ENCODE data around the gene ITGA1.
"Not testable (repeated sequence)": the region's sequence is repeated elsewhere in the genome, so short reads cannot be mapped to it uniquely, and the experiment has no call there.

ITGA1 gene

DNA sequence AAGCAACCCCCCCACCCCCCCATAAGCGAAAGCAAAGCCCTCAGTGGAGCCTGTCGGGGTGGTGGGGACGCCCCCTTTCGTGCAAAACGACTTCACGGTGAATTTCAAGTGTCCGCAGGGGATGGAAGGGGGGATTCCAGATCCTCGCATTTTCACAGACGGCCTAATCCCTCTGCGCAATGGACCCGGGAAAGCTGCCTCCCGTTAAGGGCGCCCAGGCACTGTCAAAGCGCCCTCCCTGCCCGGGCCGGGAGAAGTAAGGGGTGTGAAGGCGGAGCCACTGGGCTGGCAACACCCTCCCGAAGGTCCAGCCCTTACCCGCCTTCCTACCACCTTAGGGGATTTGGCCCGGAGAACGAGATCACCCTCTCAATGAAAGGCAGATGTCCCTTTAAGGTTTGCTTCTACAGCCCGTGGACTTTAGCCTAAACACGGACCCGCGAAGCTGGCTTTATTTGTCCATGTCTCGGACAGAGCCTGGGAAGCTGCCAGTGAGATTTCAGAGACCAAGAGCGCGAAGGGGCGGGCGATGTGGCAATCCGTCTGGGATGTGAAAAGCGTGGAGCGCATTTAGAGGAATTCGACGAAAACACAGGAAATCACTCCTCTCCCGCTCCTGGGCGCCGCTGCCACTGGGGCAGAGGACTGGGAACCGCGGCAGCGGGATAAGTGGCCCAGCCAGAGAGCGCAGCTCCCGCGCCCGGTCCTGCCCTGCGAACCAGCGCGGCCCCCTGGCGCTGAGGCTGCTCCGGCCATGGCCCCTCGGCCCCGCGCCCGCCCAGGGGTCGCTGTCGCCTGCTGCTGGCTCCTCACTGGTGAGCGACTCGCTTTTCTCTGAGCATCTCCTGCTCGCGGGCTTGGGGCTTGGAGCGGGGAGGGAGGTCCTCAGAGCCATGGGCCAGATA is at the start of gene ITGA1, which contains the start of gene PELO:
ITGA1 (plus strand) TSS at position 317 of the 905 bp plus-strand sequence; CDS start at position 755, 438 bp downstream.
PELO (plus strand) TSS at position 317 of the 905 bp plus-strand sequence. CDS start 12,479 bp downstream, outside the sequence.
- Histone ChIP-seq H3K36me3 (ENCODE audit: control insufficient read depth, insufficient read depth, low read length) (no peaks in the 10 kb centered on the region), H3K27ac (ENCODE audit: low read depth, low read length) (peak within 1 kb of the TSS; percentile 72), H3K4me1 (ENCODE audit: control insufficient read depth, insufficient read depth, low read length) (peaks cover 9% of the 10 kb centered on the region; the same call in 1 of the 2 replicates), H3K4me3 (ENCODE audit: low read depth, low read length) (peak within 1 kb of the TSS; percentile 86), H3K9ac (ENCODE audit: low read depth, low read length) (peak within 1 kb of the TSS; percentile 56; the same call in 1 of the 2 replicates), H3K9me3 (ENCODE audit: control insufficient read depth, insufficient read depth, low read length) (no peaks in the 10 kb centered on the region), H3K27me3 (ENCODE audit: control insufficient read depth, insufficient read depth, low read length) (0 out of 2 replicates have a peak, but pooled peaks cover 3% of the 10 kb centered on the region)

GRCh38 chr5:52738095-52738506 is 49.6 kb upstream of the ITGA1 start:
- Histone ChIP-seq H3K27ac (ENCODE audit: low read depth, low read length) (no peak overlapping the region), H3K27me3 (ENCODE audit: control insufficient read depth, insufficient read depth, low read length) (no peaks in the 10 kb centered on the region), H3K9ac (ENCODE audit: low read depth, low read length) (no peak overlapping the region), H3K9me3 (ENCODE audit: control insufficient read depth, insufficient read depth, low read length) (no peaks in the 10 kb centered on the region), H3K4me3 (ENCODE audit: low read depth, low read length) (no peak overlapping the region), H3K36me3 (ENCODE audit: control insufficient read depth, insufficient read depth, low read length) (no peaks in the 10 kb centered on the region), H3K4me1 (ENCODE audit: control insufficient read depth, insufficient read depth, low read length) (no peaks in the 10 kb centered on the region)

DNA sequence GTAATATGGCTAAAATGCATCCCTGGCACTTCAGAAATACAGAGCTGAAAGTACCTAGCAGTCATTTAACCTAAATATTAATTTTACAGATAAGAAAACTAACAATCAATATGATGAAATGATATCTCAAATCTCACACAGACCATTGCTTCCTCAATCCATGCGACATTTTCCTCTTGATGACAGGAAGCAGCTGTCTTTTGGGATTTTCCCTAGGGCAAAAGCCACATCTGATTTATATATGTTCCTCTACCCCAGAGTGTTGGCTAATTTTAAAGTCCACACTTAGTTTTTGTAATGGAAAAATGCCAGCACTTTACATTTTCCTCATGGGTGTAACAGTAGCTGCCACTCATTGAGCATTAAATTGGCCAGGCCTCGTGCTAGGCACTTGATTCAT is 47.7 kb upstream of the ITGA1 start:
- Histone ChIP-seq H3K9ac (ENCODE audit: low read depth, low read length) (no peak overlapping the region), H3K27me3 (ENCODE audit: control insufficient read depth, insufficient read depth, low read length) (no peaks in the 10 kb centered on the region), H3K27ac (ENCODE audit: low read depth, low read length) (no peak overlapping the region), H3K36me3 (ENCODE audit: control insufficient read depth, insufficient read depth, low read length) (no peaks in the 10 kb centered on the region), H3K9me3 (ENCODE audit: control insufficient read depth, insufficient read depth, low read length) (no peaks in the 10 kb centered on the region), H3K4me3 (ENCODE audit: low read depth, low read length) (no peak overlapping the region), H3K4me1 (ENCODE audit: control insufficient read depth, insufficient read depth, low read length) (no peaks in the 10 kb centered on the region)

DNA sequence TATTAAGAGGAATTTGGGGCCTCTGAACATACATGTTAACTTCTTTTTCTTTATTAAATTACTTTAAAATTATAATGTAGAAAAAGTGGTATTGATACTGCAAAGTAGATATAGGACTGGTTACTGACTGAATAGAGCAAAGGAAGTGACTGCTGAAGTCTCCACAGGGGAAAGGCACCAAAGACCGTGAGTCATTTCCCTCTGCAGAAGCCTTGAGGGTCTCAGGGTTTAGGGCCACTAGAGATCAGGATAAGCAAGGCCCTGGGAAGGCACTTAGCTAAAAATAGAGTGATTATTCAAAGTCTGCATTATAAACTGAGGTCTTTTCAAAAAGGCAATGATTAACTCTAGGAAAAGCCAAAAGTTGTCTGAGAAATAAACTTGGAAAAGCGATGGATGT is 44.7 kb upstream of the ITGA1 start:
- H3K27me3 ChIP-seq (ENCODE audit: control insufficient read depth, insufficient read depth, low read length): no peaks in the 10 kb centered on the region
- no peaks in the 10 kb centered on the region for H3K4me1 ChIP-seq (ENCODE audit: control insufficient read depth, insufficient read depth, low read length)
- no peak overlapping the region for H3K27ac ChIP-seq (ENCODE audit: low read depth, low read length)
- H3K4me3 ChIP-seq (ENCODE audit: low read depth, low read length): no peak overlapping the region
- H3K9me3 ChIP-seq (ENCODE audit: control insufficient read depth, insufficient read depth, low read length): no peaks in the 10 kb centered on the region
- no peaks in the 10 kb centered on the region for H3K36me3 ChIP-seq (ENCODE audit: control insufficient read depth, insufficient read depth, low read length)
- no peak overlapping the region for H3K9ac ChIP-seq (ENCODE audit: low read depth, low read length)

DNA sequence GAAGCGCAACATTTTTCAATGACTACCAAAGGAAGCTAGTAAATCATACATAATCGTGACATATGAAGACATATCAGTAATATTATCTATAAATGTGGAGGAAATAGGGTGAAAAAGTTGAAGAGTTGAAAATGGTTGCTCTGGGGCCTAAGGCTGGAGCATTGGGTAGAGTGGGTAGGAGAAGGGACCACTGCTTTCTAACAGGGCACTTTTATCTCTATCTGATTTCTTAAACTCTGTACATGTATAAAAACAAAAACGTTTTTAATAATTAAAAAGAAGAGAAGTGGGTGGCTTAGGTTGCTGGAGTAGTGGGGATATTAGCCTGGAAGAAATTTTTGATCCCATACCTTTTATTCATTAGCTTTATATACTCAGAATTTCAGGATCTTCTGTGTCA is 44.2 kb upstream of the ITGA1 start:
- Histone ChIP-seq H3K9ac (ENCODE audit: low read depth, low read length) (no peak overlapping the region), H3K9me3 (ENCODE audit: control insufficient read depth, insufficient read depth, low read length) (no peaks in the 10 kb centered on the region), H3K27me3 (ENCODE audit: control insufficient read depth, insufficient read depth, low read length) (no peaks in the 10 kb centered on the region), H3K36me3 (ENCODE audit: control insufficient read depth, insufficient read depth, low read length) (no peaks in the 10 kb centered on the region), H3K27ac (ENCODE audit: low read depth, low read length) (no peak overlapping the region), H3K4me1 (ENCODE audit: control insufficient read depth, insufficient read depth, low read length) (no peaks in the 10 kb centered on the region), H3K4me3 (ENCODE audit: low read depth, low read length) (no peak overlapping the region)

GRCh38 chr5:52743970-52744369 is 43.7 kb upstream of the ITGA1 start:
- Histone ChIP-seq H3K4me1 (ENCODE audit: control insufficient read depth, insufficient read depth, low read length) (no peaks in the 10 kb centered on the region), H3K36me3 (ENCODE audit: control insufficient read depth, insufficient read depth, low read length) (no peaks in the 10 kb centered on the region), H3K27ac (ENCODE audit: low read depth, low read length) (no peak overlapping the region), H3K9me3 (ENCODE audit: control insufficient read depth, insufficient read depth, low read length) (no peaks in the 10 kb centered on the region), H3K27me3 (ENCODE audit: control insufficient read depth, insufficient read depth, low read length) (no peaks in the 10 kb centered on the region), H3K9ac (ENCODE audit: low read depth, low read length) (no peak overlapping the region), H3K4me3 (ENCODE audit: low read depth, low read length) (no peak overlapping the region)

- H3K36me3 ChIP-seq (ENCODE audit: control insufficient read depth, insufficient read depth, low read length); H3K4me3 ChIP-seq (ENCODE audit: low read depth, low read length); H3K9me3 ChIP-seq (ENCODE audit: control insufficient read depth, insufficient read depth, low read length); H3K27ac ChIP-seq (ENCODE audit: low read depth, low read length); H3K4me1 ChIP-seq (ENCODE audit: control insufficient read depth, insufficient read depth, low read length); H3K9ac ChIP-seq (ENCODE audit: low read depth, low read length); H3K27me3 ChIP-seq (ENCODE audit: control insufficient read depth, insufficient read depth, low read length): not testable (repeated sequence)
Measured at GRCh38 chr5:52744867-52745458, 42.8 kb upstream of the ITGA1 start.

GRCh38 chr5:52746539-52746938 is 41.2 kb upstream of the ITGA1 start:
- Histone ChIP-seq H3K27ac (ENCODE audit: low read depth, low read length) (no peak overlapping the region), H3K9me3 (ENCODE audit: control insufficient read depth, insufficient read depth, low read length) (no peaks in the 10 kb centered on the region), H3K27me3 (ENCODE audit: control insufficient read depth, insufficient read depth, low read length) (no peaks in the 10 kb centered on the region), H3K36me3 (ENCODE audit: control insufficient read depth, insufficient read depth, low read length) (no peaks in the 10 kb centered on the region), H3K4me3 (ENCODE audit: low read depth, low read length) (no peak overlapping the region), H3K4me1 (ENCODE audit: control insufficient read depth, insufficient read depth, low read length) (peaks cover 12% of the 10 kb centered on the region; the same call in 1 of the 2 replicates), H3K9ac (ENCODE audit: low read depth, low read length) (no peak overlapping the region)

- peaks cover 12% of the 10 kb centered on the region; the same call in 1 of the 2 replicates for H3K4me1 ChIP-seq (ENCODE audit: control insufficient read depth, insufficient read depth, low read length)
- H3K27ac ChIP-seq (ENCODE audit: low read depth, low read length): no peak overlapping the region
- no peak overlapping the region for H3K9ac ChIP-seq (ENCODE audit: low read depth, low read length)
- H3K9me3 ChIP-seq (ENCODE audit: control insufficient read depth, insufficient read depth, low read length): no peaks in the 10 kb centered on the region
- no peaks in the 10 kb centered on the region for H3K36me3 ChIP-seq (ENCODE audit: control insufficient read depth, insufficient read depth, low read length)
- no peaks in the 10 kb centered on the region for H3K27me3 ChIP-seq (ENCODE audit: control insufficient read depth, insufficient read depth, low read length)
- H3K4me3 ChIP-seq (ENCODE audit: low read depth, low read length): no peak overlapping the region
Measured at GRCh38 chr5:52748590-52748989, 39.1 kb upstream of the ITGA1 start.

DNA sequence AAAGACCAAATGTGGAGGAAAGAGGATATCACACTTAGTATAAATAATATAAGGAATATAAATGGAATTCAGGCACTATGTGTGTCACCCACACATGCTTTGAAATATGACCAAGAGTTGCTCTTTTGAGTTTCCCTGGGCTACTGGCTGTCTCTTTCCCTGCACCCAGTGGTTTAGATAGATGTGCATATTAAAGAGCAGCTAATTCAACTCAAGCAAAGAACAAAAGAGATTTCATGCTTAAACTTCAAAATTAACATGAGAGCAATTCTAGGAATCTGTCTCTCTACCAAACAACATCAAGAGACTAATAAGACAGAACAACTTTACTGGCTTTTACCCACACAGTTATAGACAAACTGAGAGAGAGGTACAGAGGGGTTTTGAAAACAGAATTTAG is 38.0 kb upstream of the ITGA1 start:
- H3K4me3 ChIP-seq (ENCODE audit: low read depth, low read length): no peak overlapping the region; the same call in 1 of the 2 replicates

GRCh38 chr5:52751137-52751536 is 36.6 kb upstream of the ITGA1 start:
- Histone ChIP-seq H3K4me3 (ENCODE audit: low read depth, low read length) (no peak overlapping the region), H3K9ac (ENCODE audit: low read depth, low read length) (no peak overlapping the region), H3K9me3 (ENCODE audit: control insufficient read depth, insufficient read depth, low read length) (no peaks in the 10 kb centered on the region), H3K27ac (ENCODE audit: low read depth, low read length) (no peak overlapping the region), H3K36me3 (ENCODE audit: control insufficient read depth, insufficient read depth, low read length) (no peaks in the 10 kb centered on the region), H3K27me3 (ENCODE audit: control insufficient read depth, insufficient read depth, low read length) (no peaks in the 10 kb centered on the region), H3K4me1 (ENCODE audit: control insufficient read depth, insufficient read depth, low read length) (peaks cover 12% of the 10 kb centered on the region; the same call in 1 of the 2 replicates)

More for the DNA sequence above, 38.0 kb upstream of the ITGA1 start:
- Histone ChIP-seq H3K27ac (ENCODE audit: low read depth, low read length) (no peak overlapping the region), H3K36me3 (ENCODE audit: control insufficient read depth, insufficient read depth, low read length) (no peaks in the 10 kb centered on the region), H3K27me3 (ENCODE audit: control insufficient read depth, insufficient read depth, low read length) (no peaks in the 10 kb centered on the region), H3K9ac (ENCODE audit: low read depth, low read length) (no peak overlapping the region), H3K9me3 (ENCODE audit: control insufficient read depth, insufficient read depth, low read length) (no peaks in the 10 kb centered on the region), H3K4me1 (ENCODE audit: control insufficient read depth, insufficient read depth, low read length) (peaks cover 12% of the 10 kb centered on the region; the same call in 1 of the 2 replicates)

Measured in HUES48 (cell line).